Muscle of leg (tissue), 11 donors: ENCODE measurements around the gene IFI27. TPM values are rescaled to one million over a fixed set of nuclear protein-coding genes. Genes with fewer than 3 reads are reported as not detected.

Source experiments
- DNase-seq: peaks from one replicate; pipeline ENCODE4 v3.0.0; 2013
- H3K27ac ChIP-seq: one replicate; pipeline ENCODE4 v1.5.1; 2013; ENCODE audit warnings: mild to moderate bottlenecking, low read length, control low read depth
- H3K27me3 ChIP-seq: one replicate; pipeline ENCODE4 v1.6.1; 2013; ENCODE audit warnings: low read length; ENCODE audit not compliant: control insufficient read depth, insufficient read depth
- H3K36me3 ChIP-seq: one replicate; pipeline ENCODE4 v1.6.1; 2013; ENCODE audit warnings: low read length; ENCODE audit not compliant: control insufficient read depth, insufficient read depth
- H3K4me1 ChIP-seq: one replicate; pipeline ENCODE4 v1.6.1; 2013; ENCODE audit warnings: low read length; ENCODE audit not compliant: control insufficient read depth, insufficient read depth
- H3K4me3 ChIP-seq: one replicate; pipeline ENCODE4 v1.5.1; 2013; ENCODE audit warnings: low read length, control low read depth
- H3K9me3 ChIP-seq: replicated peaks from 2 replicates; pipeline ENCODE4 v1.6.1; 2013; ENCODE audit warnings: low read depth, low read length; ENCODE audit not compliant: control insufficient read depth
- WGBS: methylation state at CpG from one replicate; pipeline ENCODE4 v1.1.5; 2013; ENCODE audit warnings: missing lambda C conversion rate; ENCODE audit not compliant: insufficient coverage; 5-methylcytosine and 5-hydroxymethylcytosine counted together
- polyA plus RNA-seq, 8 donors: library from polyadenylated mRNA; unstranded; fragments of 120-200 nt; gene quantifications; one replicate each; pipeline versions ENCODE4 v1.2.1 to v1.2.3, GENCODE V29; 2013; ENCODE audit warnings: inconsistent platforms in 1 of 8, low replicate concordance in 1 of 8; ENCODE audit not compliant: insufficient read length in 8 of 8, insufficient read depth in 1 of 8
- total RNA-seq: library from RNA; stranded (reverse); fragments of 120-200 nt; gene quantifications from one replicate; pipeline ENCODE4 v1.2.4, GENCODE V29; 2013

Gene IFI27
- total and polyA plus RNA-seq, 9 donors = 2.1 to 5.6 (median 2.9) TPM

DNA sequence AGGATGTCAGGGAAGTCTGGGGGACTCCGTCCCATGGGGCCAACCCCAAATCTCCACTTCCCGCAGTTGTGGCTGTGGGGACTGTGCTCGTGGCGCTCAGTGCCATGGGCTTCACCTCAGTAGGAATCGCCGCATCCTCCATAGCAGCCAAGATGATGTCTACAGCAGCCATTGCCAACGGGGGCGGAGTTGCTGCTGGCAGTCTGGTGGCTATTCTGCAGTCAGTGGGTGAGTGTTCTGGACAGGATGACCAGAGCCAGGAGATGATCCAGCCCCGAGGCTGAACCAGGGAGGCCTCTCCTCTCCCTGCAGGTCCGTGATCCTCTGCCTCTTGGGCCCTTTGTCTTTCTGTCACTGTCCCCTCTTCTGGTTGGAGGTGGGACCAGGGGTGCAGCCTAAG is 8.8 kb upstream of the IFI27 start:
- no peak overlapping the region for H3K4me3 ChIP-seq
- no peaks in the 10 kb centered on the region for H3K27me3 ChIP-seq
- 63% methylated on average over 4 of the region's 10 CpGs for WGBS
- H3K4me1 ChIP-seq = peaks cover 8% of the 10 kb centered on the region
- H3K9me3 ChIP-seq = no peaks in the 10 kb centered on the region
- DNase-seq = peak; percentile 33
- H3K36me3 ChIP-seq = peaks cover 11% of the 10 kb centered on the region
- no peak overlapping the region for H3K27ac ChIP-seq

GRCh38 chr14:94102768-94103482 is 7.6 kb upstream of the IFI27 start:
- H3K9me3 ChIP-seq = no peaks in the 10 kb centered on the region

GRCh38 chr14:94103554-94104150 is 6.9 kb upstream of the IFI27 start:
- no peak overlapping the region for H3K4me3 ChIP-seq
- no peak overlapping the region for H3K27ac ChIP-seq
- 37% methylated on average over 2 of the region's 7 CpGs for WGBS
- DNase-seq = no peak
- H3K9me3 ChIP-seq = no peaks in the 10 kb centered on the region
- peaks cover 8% of the 10 kb centered on the region for H3K4me1 ChIP-seq
- H3K27me3 ChIP-seq = no peaks in the 10 kb centered on the region
- no peaks in the 10 kb centered on the region for H3K36me3 ChIP-seq

More at GRCh38 chr14:94102768-94103482, 7.6 kb upstream of the IFI27 start:
- Histone ChIP-seq H3K27ac (no peak overlapping the region), H3K36me3 (no peaks in the 10 kb centered on the region), H3K4me1 (peaks cover 8% of the 10 kb centered on the region), H3K4me3 (no peak overlapping the region), H3K27me3 (no peaks in the 10 kb centered on the region)
- no peak for DNase-seq
- 80% methylated on average over 6 of the region's 8 CpGs for WGBS

- DNase-seq = no peak
- Histone ChIP-seq H3K27ac (no peak overlapping the region), H3K36me3 (no peaks in the 10 kb centered on the region), H3K4me1 (peaks cover 8% of the 10 kb centered on the region), H3K4me3 (no peak overlapping the region), H3K9me3 (no peaks in the 10 kb centered on the region), H3K27me3 (no peaks in the 10 kb centered on the region)
- 69% methylated on average over 5 of the region's 10 CpGs for WGBS
These were observed 5.8 kb upstream of the IFI27 start for GRCh38 chr14:94104731-94105130.

- Histone ChIP-seq H3K9me3 (no peaks in the 10 kb centered on the region), H3K27ac (peak overlapping the region; percentile 62), H3K4me3 (no peak overlapping the region), H3K27me3 (no peaks in the 10 kb centered on the region), H3K36me3 (no peaks in the 10 kb centered on the region), H3K4me1 (peaks cover 22% of the 10 kb centered on the region)
- WGBS = 50% methylated on average over 1 of the region's 2 CpGs
- no peak for DNase-seq
These were observed 653 bp upstream of the IFI27 start for GRCh38 chr14:94109915-94110250.

- peak overlapping the region; percentile 51 for H3K4me3 ChIP-seq
- H3K36me3 ChIP-seq = no peaks in the 10 kb centered on the region
- no peak for DNase-seq
- H3K4me1 ChIP-seq = peaks cover 26% of the 10 kb centered on the region
- no peaks in the 10 kb centered on the region for H3K9me3 ChIP-seq
- H3K27me3 ChIP-seq = no peaks in the 10 kb centered on the region
- peak overlapping the region; percentile 83 for H3K27ac ChIP-seq
- 78% methylated on average over 11 of the region's 20 CpGs for WGBS
These were observed 950 bp downstream of the IFI27 start for GRCh38 chr14:94111276-94112095.

GRCh38 chr14:94112513-94113063 is 2.1 kb downstream of the IFI27 start:
- Histone ChIP-seq H3K27me3 (no peaks in the 10 kb centered on the region), H3K36me3 (no peaks in the 10 kb centered on the region), H3K4me3 (peak overlapping the region; percentile 51), H3K9me3 (no peaks in the 10 kb centered on the region), H3K27ac (no peak overlapping the region), H3K4me1 (peaks cover 26% of the 10 kb centered on the region)
- WGBS = 79% methylated on average over 4 of the region's 6 CpGs
- no peak for DNase-seq

- no peaks in the 10 kb centered on the region for H3K9me3 ChIP-seq
- H3K4me3 ChIP-seq = no peak overlapping the region
- WGBS = 60% methylated on average over 3 of the region's 7 CpGs
- H3K4me1 ChIP-seq = peaks cover 26% of the 10 kb centered on the region
- H3K27me3 ChIP-seq = no peaks in the 10 kb centered on the region
- no peaks in the 10 kb centered on the region for H3K36me3 ChIP-seq
- H3K27ac ChIP-seq = no peak overlapping the region
- no peak for DNase-seq
These were observed 2.5 kb downstream of the IFI27 start for GRCh38 chr14:94113073-94113472.

DNA sequence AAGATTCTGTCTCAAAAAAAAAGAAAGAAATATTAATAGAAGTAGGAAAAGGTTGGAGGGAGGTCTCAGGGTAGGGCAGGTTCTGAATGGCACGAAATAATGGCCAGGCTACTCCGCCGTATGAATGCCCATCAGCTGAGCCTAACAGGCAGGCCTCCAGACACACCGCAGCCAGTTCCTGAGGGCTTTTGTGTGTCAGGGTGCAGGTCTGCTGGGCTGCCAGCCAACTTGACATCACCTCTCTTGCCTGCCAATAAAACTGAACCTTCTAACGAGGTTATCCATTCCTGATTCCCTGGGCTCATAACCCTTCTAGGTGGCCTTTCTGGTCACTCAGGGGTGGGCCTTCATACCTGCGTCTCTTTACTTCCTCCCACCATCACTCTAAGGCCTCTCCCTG is 3.0 kb downstream of the IFI27 start:
- H3K4me1 ChIP-seq = peaks cover 26% of the 10 kb centered on the region
- H3K4me3 ChIP-seq = no peak overlapping the region

More for the DNA sequence above, 3.0 kb downstream of the IFI27 start:
- peak overlapping the region; percentile 13 for H3K27ac ChIP-seq
- no peaks in the 10 kb centered on the region for H3K27me3 ChIP-seq
- no peaks in the 10 kb centered on the region for H3K9me3 ChIP-seq
- no peaks in the 10 kb centered on the region for H3K36me3 ChIP-seq
- WGBS = 46% methylated on average over 6 of the region's 6 CpGs
- DNase-seq = no peak
